GM19328 (cell line): ENCODE results near the gene PARD3B.

ENCODE experiments used
- ATAC-seq: cut with Tn5 transposase; IDR thresholded peaks from one replicate; pipeline ENCODE4 v1.9.1; 2021; ENCODE audit warnings: mild to moderate bottlenecking, moderate library complexity; ENCODE audit not compliant: unreplicated experiment

PARD3B gene

GRCh38 chr2:205619600-205619999 lies 1074.3 kb downstream of the PARD3B start:
- no peak for ATAC-seq

- no peak for ATAC-seq
Observed at GRCh38 chr2:205627085-205627484, 1081.8 kb downstream of the PARD3B start.

GRCh38 chr2:205628422-205628821 lies 1083.1 kb downstream of the PARD3B start:
- no peak for ATAC-seq

GRCh38 chr2:205629091-205629776 lies 1084.0 kb downstream of the PARD3B start:
- ATAC-seq: no peak

GRCh38 chr2:205633994-205634393 lies 1088.7 kb downstream of the PARD3B start:
- ATAC-seq: no peak

- no peak for ATAC-seq
Observed at GRCh38 chr2:205636549-205637319, 1091.5 kb downstream of the PARD3B start.

- ATAC-seq: no peak
Observed at GRCh38 chr2:205637320-205637602, 1092.0 kb downstream of the PARD3B start.

GRCh38 chr2:205637779-205638503 lies 1092.7 kb downstream of the PARD3B start:
- ATAC-seq: no peak

GRCh38 chr2:205640716-205641115 lies 1095.4 kb downstream of the PARD3B start:
- no peak for ATAC-seq

- no peak for ATAC-seq
Observed at GRCh38 chr2:205642599-205643356, 1097.5 kb downstream of the PARD3B start.

- ATAC-seq: no peak
Observed at GRCh38 chr2:205643391-205643885, 1098.2 kb downstream of the PARD3B start.

GRCh38 chr2:205644018-205644417 lies 1098.7 kb downstream of the PARD3B start:
- ATAC-seq: no peak

GRCh38 chr2:205646680-205647079 lies 1101.4 kb downstream of the PARD3B start:
- peak; percentile 98 for ATAC-seq

GRCh38 chr2:205650450-205650849 lies 1105.2 kb downstream of the PARD3B start:
- no peak for ATAC-seq

- no peak for ATAC-seq
Observed at GRCh38 chr2:205650931-205651330, 1105.7 kb downstream of the PARD3B start.

GRCh38 chr2:205651719-205652118 lies 1106.4 kb downstream of the PARD3B start:
- no peak for ATAC-seq

- ATAC-seq: no peak
Observed at GRCh38 chr2:205654878-205655605, 1109.8 kb downstream of the PARD3B start.

GRCh38 chr2:205655779-205656456 lies 1110.6 kb downstream of the PARD3B start:
- no peak for ATAC-seq

- ATAC-seq: no peak
Observed at GRCh38 chr2:205656461-205656860, 1111.2 kb downstream of the PARD3B start.

- no peak for ATAC-seq
Observed at GRCh38 chr2:205656941-205657340, 1111.7 kb downstream of the PARD3B start.
